Measurements from ENCODE around the gene CFAP97D2. TPM values are rescaled to one million over a fixed set of nuclear protein-coding genes. Genes with fewer than 3 reads are reported as not detected.
A peak's percentile ranks its signal among the peaks of the same experiment; 100 is the strongest.
"Not testable (repeated sequence)": the region's sequence is repeated elsewhere in the genome, so short reads cannot be mapped to it uniquely, and the experiment has no call there.

Gene CFAP97D2
- total RNA-seq, 1 donor from 2014 or later = not detected

- Mint-ChIP-seq H3K27ac (peak overlapping the region; percentile 50), H3K36me3 (ENCODE audit: low read depth) (no peaks in the 10 kb centered on the region), H3K4me3 (peak overlapping the region; percentile 25), H3K4me1 (peaks cover 20% of the 10 kb centered on the region), H3K9me3 (no peaks in the 10 kb centered on the region), H3K27me3 (no peaks in the 10 kb centered on the region)
- TF ChIP-seq CTCF (IDR thresholded peaks at IDR 0.05) = no peak
- ChIA-PET POLR2A (interaction anchor here (0.7 to 1.2 kb wide), 7 partner anchors 8 to 389 kb away, joined by 3 to 4 read pairs (median 3); partner anchors contain the start of gene TMEM255B), CTCF (interaction anchor here (1.1 to 1.3 kb wide), 2 partner anchors 21 to 38 kb away, joined by 3 to 5 read pairs; no protein-coding TSS in a partner anchor)
- ATAC-seq (ENCODE audit: low read depth) (peak; percentile 4), DNase-seq (no peak)
- intact Hi-C loops (cut with micrococcal nuclease) = no loop called here
These were observed 31.1 kb upstream of the CFAP97D2 start for GRCh38 chr13:114147803-114148520.

- Mint-ChIP-seq H3K4me1 (peaks cover 22% of the 10 kb centered on the region), H3K4me3 (peak overlapping the region; percentile 25), H3K36me3 (ENCODE audit: low read depth) (no peaks in the 10 kb centered on the region), H3K27me3 (peaks cover 1% of the 10 kb centered on the region), H3K27ac (peak overlapping the region; percentile 50), H3K9me3 (no peaks in the 10 kb centered on the region)
- no peak for TF ChIP-seq CTCF (IDR thresholded peaks at IDR 0.05)
- no peak for DNase-seq
- intact Hi-C loops (cut with micrococcal nuclease) = no loop called here
- ChIA-PET POLR2A (interaction anchor here (0.7 to 1.2 kb wide), 5 partner anchors 8 to 390 kb away, joined by 3 to 4 read pairs (median 3); partner anchors contain the start of gene TMEM255B), CTCF (interaction anchor here (1.1 to 1.3 kb wide), 2 partner anchors 22 to 39 kb away, joined by 3 to 5 read pairs; no protein-coding TSS in a partner anchor)
- ATAC-seq (ENCODE audit: low read depth) = peak; percentile 65
These were observed 30.6 kb upstream of the CFAP97D2 start for GRCh38 chr13:114148521-114148855.

GRCh38 chr13:114148886-114149285 is 30.2 kb upstream of the CFAP97D2 start:
- CTCF ChIA-PET = interaction anchor here (1.1 to 1.3 kb wide), 2 partner anchors 22 to 39 kb away, joined by 3 to 5 read pairs; no protein-coding TSS in a partner anchor
- POLR2A ChIA-PET = interaction anchor here (0.7 to 1.2 kb wide), 3 partner anchors 9 to 100 kb away, joined by 3 to 4 read pairs (median 3); no protein-coding TSS in a partner anchor
- H3K27me3 Mint-ChIP-seq; H3K27ac Mint-ChIP-seq; DNase-seq; ATAC-seq (ENCODE audit: low read depth); intact Hi-C loops (cut with micrococcal nuclease); H3K9me3 Mint-ChIP-seq; H3K36me3 Mint-ChIP-seq (ENCODE audit: low read depth): not testable (repeated sequence)
- H3K4me3 Mint-ChIP-seq = peak overlapping the region; percentile 25
- H3K4me1 Mint-ChIP-seq = peaks cover 26% of the 10 kb centered on the region

GRCh38 chr13:114149774-114150740 is 29.0 kb upstream of the CFAP97D2 start:
- Mint-ChIP-seq H3K4me1 (peaks cover 34% of the 10 kb centered on the region), H3K9me3 (no peaks in the 10 kb centered on the region), H3K4me3 (no peak overlapping the region), H3K36me3 (ENCODE audit: low read depth) (no peaks in the 10 kb centered on the region), H3K27ac (no peak overlapping the region), H3K27me3 (peaks cover 5% of the 10 kb centered on the region)
- ATAC-seq (ENCODE audit: low read depth) = no peak
- no peak for DNase-seq
- ChIA-PET POLR2A (no interaction called here), CTCF (no interaction called here)
- no peak for TF ChIP-seq CTCF (IDR thresholded peaks at IDR 0.05)
- intact Hi-C loops (cut with micrococcal nuclease) = no loop called here

GRCh38 chr13:114151031-114151430 is 28.0 kb upstream of the CFAP97D2 start:
- no peak for TF ChIP-seq CTCF (IDR thresholded peaks at IDR 0.05)
- no peak for ATAC-seq (ENCODE audit: low read depth)
- no peak overlapping the region for H3K4me3 Mint-ChIP-seq
- ChIA-PET CTCF (no interaction called here), POLR2A (no interaction called here)
- DNase-seq = no peak
- no peak overlapping the region for H3K27ac Mint-ChIP-seq
- peaks cover 5% of the 10 kb centered on the region for H3K27me3 Mint-ChIP-seq
- H3K4me1 Mint-ChIP-seq = peaks cover 34% of the 10 kb centered on the region
- no peaks in the 10 kb centered on the region for H3K9me3 Mint-ChIP-seq
- intact Hi-C loops (cut with micrococcal nuclease) = no loop called here
- H3K36me3 Mint-ChIP-seq (ENCODE audit: low read depth) = no peaks in the 10 kb centered on the region

Data from activated B cell treated with CpG ODN at 0.5 μM for 24 hours (primary cell).